IPS-20b (cell line): ENCODE results near the gene GPC5.
"Not testable (repeated sequence)": the region's sequence is repeated elsewhere in the genome, so short reads cannot be mapped to it uniquely, and the experiment has no call there.

Experiments used
- H3K27ac ChIP-seq: one replicate; pipeline ENCODE4 v1.5.1; 2013; ENCODE audit warnings: low read length
- H3K27me3 ChIP-seq: 2 replicates; pipeline ENCODE4 v1.6.1; 2013; ENCODE audit warnings: mild to moderate bottlenecking, low read length, inconsistent platforms; ENCODE audit not compliant: insufficient read depth
- H3K36me3 ChIP-seq: 2 replicates; pipeline ENCODE4 v1.6.1; 2013; ENCODE audit warnings: low read depth, mild to moderate bottlenecking, inconsistent platforms, low read length, moderate library complexity; ENCODE audit not compliant: insufficient read depth
- H3K4me1 ChIP-seq: 2 replicates; pipeline ENCODE4 v1.6.1; 2013; ENCODE audit warnings: mild to moderate bottlenecking, control low read depth, inconsistent platforms, low read length, moderate library complexity; ENCODE audit not compliant: insufficient read depth
- H3K4me3 ChIP-seq: 2 replicates; pipeline ENCODE4 v1.5.1; 2013; ENCODE audit warnings: mild to moderate bottlenecking, low read length, inconsistent platforms
- H3K9ac ChIP-seq: 2 replicates; pipeline ENCODE4 v1.6.1; 2013; ENCODE audit warnings: low read depth, mild to moderate bottlenecking, inconsistent platforms, low read length, moderate library complexity
- H3K9me3 ChIP-seq: 2 replicates; pipeline ENCODE4 v1.6.1; 2013; ENCODE audit warnings: mild to moderate bottlenecking, low read depth, low read length, inconsistent platforms; ENCODE audit not compliant: insufficient read depth

Gene GPC5

DNA sequence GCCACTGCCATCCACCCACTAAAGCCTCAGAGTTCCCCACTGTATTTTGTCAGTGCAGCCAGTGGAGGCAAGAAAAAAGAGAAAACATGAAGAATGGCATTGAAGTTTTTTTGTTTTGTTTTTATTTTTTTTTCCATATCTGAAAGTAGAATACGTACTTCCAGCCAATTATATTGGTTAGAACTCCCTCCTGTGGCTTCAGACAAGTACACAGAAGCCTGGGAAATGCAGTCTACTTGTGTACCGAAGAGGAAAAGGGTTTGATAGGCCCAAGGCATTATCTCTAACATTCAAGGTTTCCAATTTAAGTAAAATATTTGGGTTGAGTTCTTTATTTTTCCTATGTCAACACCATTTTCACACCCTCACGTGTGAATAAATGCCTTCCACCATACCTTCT is 1131.9 kb downstream of the GPC5 start:
- H3K4me3 ChIP-seq: no peak overlapping the region
- no peaks in the 10 kb centered on the region for H3K9me3 ChIP-seq
- no peaks in the 10 kb centered on the region for H3K4me1 ChIP-seq
- no peaks in the 10 kb centered on the region for H3K27me3 ChIP-seq
- no peaks in the 10 kb centered on the region for H3K36me3 ChIP-seq
- no peak overlapping the region for H3K9ac ChIP-seq
- no peak overlapping the region for H3K27ac ChIP-seq

DNA sequence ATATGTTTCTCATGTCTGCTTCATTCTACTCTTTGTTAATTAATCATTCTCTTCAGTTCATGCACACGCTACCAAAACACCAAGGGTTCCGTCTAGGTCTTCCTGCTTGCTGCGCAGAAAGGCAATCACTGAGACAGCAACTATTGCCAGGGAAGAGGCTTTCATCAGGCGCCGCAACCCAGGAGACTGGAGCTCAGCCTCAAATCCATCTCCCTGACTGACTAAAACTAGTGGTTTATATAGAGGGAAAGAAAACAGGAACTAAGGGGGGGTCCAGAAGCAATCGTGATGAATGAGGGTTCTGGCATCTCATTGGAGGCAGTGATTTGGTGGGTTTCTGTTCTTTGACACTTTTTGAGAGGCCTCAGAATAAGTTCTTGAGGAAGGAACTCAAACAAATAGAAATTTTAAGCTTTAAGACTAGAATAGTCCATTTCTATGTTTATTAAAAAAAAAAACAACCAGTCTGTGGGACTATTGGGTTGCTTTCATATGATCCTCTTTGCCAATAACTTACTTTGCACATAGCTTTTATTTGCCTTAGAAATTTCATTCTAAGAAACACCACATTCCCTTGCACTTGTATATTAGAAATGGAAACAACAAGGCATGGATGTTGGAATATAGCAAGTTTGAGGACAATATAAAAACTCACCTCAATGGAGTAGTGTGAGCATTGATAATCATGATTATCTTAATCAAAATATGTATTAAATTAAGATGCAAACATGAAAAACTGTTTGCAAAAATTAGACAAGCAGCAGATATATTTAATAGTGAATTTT is 1137.0 kb downstream of the GPC5 start:
- no peaks in the 10 kb centered on the region for H3K27me3 ChIP-seq
- H3K4me3 ChIP-seq: no peak overlapping the region
- H3K9me3 ChIP-seq: no peaks in the 10 kb centered on the region
- H3K36me3 ChIP-seq: no peaks in the 10 kb centered on the region
- no peak overlapping the region for H3K27ac ChIP-seq
- H3K9ac ChIP-seq: no peak overlapping the region
- no peaks in the 10 kb centered on the region; the same call in 1 of the 2 replicates for H3K4me1 ChIP-seq

DNA sequence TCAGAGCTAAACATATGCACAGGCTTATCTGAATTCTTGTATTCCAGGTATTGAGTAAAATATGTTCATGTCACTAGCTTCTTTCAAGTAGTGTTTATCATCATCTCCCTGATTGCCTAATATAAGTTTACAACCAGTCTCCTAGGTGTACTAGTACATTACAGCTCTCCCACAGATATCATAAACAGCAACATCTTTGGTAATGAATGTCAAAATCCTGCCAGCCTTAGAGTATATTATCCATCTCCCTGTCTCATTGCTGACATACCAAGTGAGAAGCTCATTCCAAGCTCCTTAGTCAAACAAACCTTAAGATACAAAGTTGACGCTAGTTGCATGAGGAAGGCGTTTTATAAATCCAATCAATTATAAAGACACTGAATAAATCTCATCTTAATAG is 1139.0 kb downstream of the GPC5 start:
- H3K9me3 ChIP-seq: no peaks in the 10 kb centered on the region
- no peaks in the 10 kb centered on the region for H3K27me3 ChIP-seq
- no peak overlapping the region for H3K27ac ChIP-seq
- H3K4me1 ChIP-seq: no peaks in the 10 kb centered on the region; the same call in 1 of the 2 replicates
- H3K36me3 ChIP-seq: no peaks in the 10 kb centered on the region
- H3K4me3 ChIP-seq: no peak overlapping the region
- H3K9ac ChIP-seq: no peak overlapping the region

DNA sequence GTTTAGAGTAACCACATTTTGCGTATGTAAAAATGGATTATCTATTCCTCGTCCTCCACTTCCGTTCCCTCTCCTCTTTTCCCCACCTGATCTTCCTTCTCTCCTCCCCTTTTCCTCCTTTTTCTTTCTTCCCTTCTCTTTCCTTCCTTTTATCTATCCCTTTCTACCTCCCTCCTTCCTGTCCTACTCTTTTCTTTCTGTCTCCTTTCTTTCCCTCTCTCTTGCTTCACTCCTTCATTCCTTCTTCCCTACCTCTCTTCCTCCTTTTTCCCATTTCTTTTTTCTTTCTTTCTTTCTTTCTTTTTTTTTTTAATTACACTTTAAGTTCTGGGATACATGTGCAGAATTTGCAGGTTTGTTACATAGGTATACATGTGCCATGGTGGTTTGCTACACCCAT is 1139.7 kb downstream of the GPC5 start:
- no peaks in the 10 kb centered on the region for H3K9me3 ChIP-seq
- no peaks in the 10 kb centered on the region; the same call in 1 of the 2 replicates for H3K4me1 ChIP-seq
- H3K27ac ChIP-seq: no peak overlapping the region
- H3K9ac ChIP-seq: no peak overlapping the region
- H3K27me3 ChIP-seq: no peaks in the 10 kb centered on the region
- no peaks in the 10 kb centered on the region for H3K36me3 ChIP-seq
- no peak overlapping the region for H3K4me3 ChIP-seq

GRCh38 chr13:92539148-92539547 is 1140.7 kb downstream of the GPC5 start:
- not testable (repeated sequence) for H3K9me3 ChIP-seq, H3K36me3 ChIP-seq, H3K9ac ChIP-seq, H3K4me3 ChIP-seq, H3K27me3 ChIP-seq, H3K4me1 ChIP-seq, H3K27ac ChIP-seq

DNA sequence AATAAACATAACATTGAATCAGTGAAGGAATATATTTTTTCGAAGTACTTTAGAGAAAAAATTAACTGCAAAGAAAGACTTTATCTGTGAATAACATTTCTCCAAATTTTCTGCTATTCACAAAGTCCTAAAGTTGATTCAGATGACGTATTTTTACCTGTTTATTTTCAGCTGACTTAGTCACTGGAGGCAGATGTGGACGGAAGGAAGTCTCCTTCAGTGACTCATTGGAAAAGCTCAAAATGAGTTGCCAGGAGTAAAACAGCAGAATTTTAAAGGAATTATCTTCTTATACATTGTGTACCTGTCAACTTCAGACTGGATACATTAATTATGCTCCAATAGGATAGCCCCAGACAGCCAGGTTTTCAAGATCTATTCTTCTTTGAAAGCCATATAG is 1148.8 kb downstream of the GPC5 start:
- Histone ChIP-seq H3K27me3 (no peaks in the 10 kb centered on the region), H3K9me3 (no peaks in the 10 kb centered on the region), H3K36me3 (no peaks in the 10 kb centered on the region), H3K4me3 (no peak overlapping the region), H3K9ac (no peak overlapping the region), H3K27ac (no peak overlapping the region), H3K4me1 (no peaks in the 10 kb centered on the region)

- H3K4me1 ChIP-seq: no peaks in the 10 kb centered on the region
These were observed 1150.9 kb downstream of the GPC5 start for GRCh38 chr13:92549276-92549675.

GRCh38 chr13:92553470-92554114 is 1155.2 kb downstream of the GPC5 start:
- no peak overlapping the region for H3K27ac ChIP-seq
- H3K9ac ChIP-seq: no peak overlapping the region
- H3K9me3 ChIP-seq: no peaks in the 10 kb centered on the region
- no peaks in the 10 kb centered on the region for H3K36me3 ChIP-seq
- no peaks in the 10 kb centered on the region for H3K27me3 ChIP-seq
- H3K4me3 ChIP-seq: no peak overlapping the region
- H3K4me1 ChIP-seq: no peaks in the 10 kb centered on the region

More at GRCh38 chr13:92549276-92549675, 1150.9 kb downstream of the GPC5 start:
- no peak overlapping the region for H3K4me3 ChIP-seq
- no peaks in the 10 kb centered on the region for H3K36me3 ChIP-seq
- H3K27me3 ChIP-seq: no peaks in the 10 kb centered on the region
- no peaks in the 10 kb centered on the region for H3K9me3 ChIP-seq
- no peak overlapping the region for H3K27ac ChIP-seq
- no peak overlapping the region for H3K9ac ChIP-seq

GRCh38 chr13:92560883-92561282 is 1162.5 kb downstream of the GPC5 start:
- Histone ChIP-seq H3K4me1 (no peaks in the 10 kb centered on the region; the same call in 1 of the 2 replicates), H3K9me3 (no peaks in the 10 kb centered on the region), H3K27ac (no peak overlapping the region), H3K4me3 (no peak overlapping the region), H3K27me3 (no peaks in the 10 kb centered on the region), H3K9ac (no peak overlapping the region), H3K36me3 (no peaks in the 10 kb centered on the region)

- Histone ChIP-seq H3K4me3 (no peak overlapping the region), H3K27me3 (no peaks in the 10 kb centered on the region), H3K27ac (no peak overlapping the region), H3K4me1 (no peaks in the 10 kb centered on the region), H3K9me3 (no peaks in the 10 kb centered on the region), H3K36me3 (no peaks in the 10 kb centered on the region), H3K9ac (no peak overlapping the region)
These were observed 1166.5 kb downstream of the GPC5 start for GRCh38 chr13:92564942-92565341.

GRCh38 chr13:92566767-92567166 is 1168.3 kb downstream of the GPC5 start:
- Histone ChIP-seq H3K27ac (no peak overlapping the region), H3K9ac (no peak overlapping the region), H3K4me1 (no peaks in the 10 kb centered on the region)

GRCh38 chr13:92572190-92572589 is 1173.8 kb downstream of the GPC5 start:
- no peaks in the 10 kb centered on the region for H3K9me3 ChIP-seq
- no peaks in the 10 kb centered on the region for H3K27me3 ChIP-seq
- no peaks in the 10 kb centered on the region for H3K4me1 ChIP-seq
- no peak overlapping the region for H3K4me3 ChIP-seq
- H3K36me3 ChIP-seq: no peaks in the 10 kb centered on the region
- H3K27ac ChIP-seq: no peak overlapping the region
- no peak overlapping the region for H3K9ac ChIP-seq

More at GRCh38 chr13:92566767-92567166, 1168.3 kb downstream of the GPC5 start:
- no peaks in the 10 kb centered on the region for H3K9me3 ChIP-seq
- no peaks in the 10 kb centered on the region for H3K27me3 ChIP-seq
- no peak overlapping the region for H3K4me3 ChIP-seq
- H3K36me3 ChIP-seq: no peaks in the 10 kb centered on the region
